HG02884 (cell line): ENCODE results near the gene CFAP47.
"Not testable (repeated sequence)": the region's sequence is repeated elsewhere in the genome, so short reads cannot be mapped to it uniquely, and the experiment has no call there.

Experiments
- ATAC-seq: cut with Tn5 transposase; IDR thresholded peaks from one replicate; pipeline ENCODE4 v1.9.1; 2021; ENCODE audit warnings: mild to moderate bottlenecking, moderate library complexity; ENCODE audit not compliant: unreplicated experiment

The CFAP47 gene, protein sequence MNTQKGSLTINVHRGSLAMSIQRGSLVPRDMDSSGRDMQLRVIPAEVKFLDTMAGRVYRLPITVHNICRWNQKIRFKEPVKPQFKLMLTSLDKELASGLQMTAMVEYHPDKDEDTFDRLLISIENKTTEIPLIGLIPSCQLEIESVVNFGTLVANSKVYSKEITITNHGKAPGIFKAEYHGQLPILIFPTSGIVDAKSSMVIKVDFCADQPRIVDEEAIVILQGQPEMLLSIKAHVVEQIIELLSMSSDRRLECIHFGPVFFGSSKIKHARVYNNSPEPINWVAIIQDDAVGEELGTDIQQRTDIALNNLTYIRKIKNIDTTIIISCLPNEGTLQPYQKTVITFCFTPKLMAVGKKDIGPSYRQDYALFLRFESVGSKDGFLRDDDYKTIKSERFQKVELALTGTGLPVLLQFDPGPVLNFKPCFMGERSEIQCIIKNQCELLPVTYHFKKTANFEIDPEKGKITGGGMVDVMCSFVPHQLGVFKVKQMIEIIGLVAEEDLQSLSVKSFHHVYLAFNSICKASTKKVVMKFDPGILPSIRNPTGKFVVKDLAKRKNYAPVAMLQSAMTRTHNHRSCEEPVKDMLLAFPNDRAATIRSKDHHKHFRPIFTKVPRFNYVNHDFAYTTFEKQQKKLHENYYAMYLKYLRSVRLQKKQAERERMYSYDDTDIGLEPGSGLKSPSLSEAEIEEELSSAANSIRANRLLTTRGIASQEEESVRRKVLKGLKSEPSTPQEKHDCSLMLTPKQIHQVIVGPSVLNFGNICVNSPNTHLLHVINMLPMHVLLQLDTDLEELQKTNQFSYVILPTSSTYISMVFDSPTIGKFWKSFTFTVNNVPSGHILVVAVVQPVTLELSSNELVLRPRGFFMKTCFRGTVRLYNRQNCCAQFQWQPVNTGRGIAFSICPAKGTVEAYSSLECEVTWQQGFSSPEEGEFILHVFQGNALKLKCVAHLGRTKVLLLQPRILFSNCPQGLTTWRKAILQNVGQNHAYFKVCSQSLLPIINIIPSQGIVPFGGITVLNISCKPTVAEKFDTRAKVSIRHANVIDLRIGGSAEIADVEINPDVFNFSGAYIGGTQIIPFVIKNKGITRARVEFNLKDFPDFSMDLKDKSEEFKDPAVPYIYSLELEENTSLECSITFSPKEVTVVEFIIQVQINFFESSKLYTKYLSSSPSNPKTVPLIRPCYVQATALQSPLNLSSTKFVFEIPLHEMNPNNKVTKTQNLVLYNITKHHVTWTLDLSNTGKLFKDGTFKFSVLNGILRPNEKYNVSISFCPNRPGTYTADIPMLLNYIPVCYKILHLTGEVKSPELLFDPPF (N-terminal part only)

DNA sequence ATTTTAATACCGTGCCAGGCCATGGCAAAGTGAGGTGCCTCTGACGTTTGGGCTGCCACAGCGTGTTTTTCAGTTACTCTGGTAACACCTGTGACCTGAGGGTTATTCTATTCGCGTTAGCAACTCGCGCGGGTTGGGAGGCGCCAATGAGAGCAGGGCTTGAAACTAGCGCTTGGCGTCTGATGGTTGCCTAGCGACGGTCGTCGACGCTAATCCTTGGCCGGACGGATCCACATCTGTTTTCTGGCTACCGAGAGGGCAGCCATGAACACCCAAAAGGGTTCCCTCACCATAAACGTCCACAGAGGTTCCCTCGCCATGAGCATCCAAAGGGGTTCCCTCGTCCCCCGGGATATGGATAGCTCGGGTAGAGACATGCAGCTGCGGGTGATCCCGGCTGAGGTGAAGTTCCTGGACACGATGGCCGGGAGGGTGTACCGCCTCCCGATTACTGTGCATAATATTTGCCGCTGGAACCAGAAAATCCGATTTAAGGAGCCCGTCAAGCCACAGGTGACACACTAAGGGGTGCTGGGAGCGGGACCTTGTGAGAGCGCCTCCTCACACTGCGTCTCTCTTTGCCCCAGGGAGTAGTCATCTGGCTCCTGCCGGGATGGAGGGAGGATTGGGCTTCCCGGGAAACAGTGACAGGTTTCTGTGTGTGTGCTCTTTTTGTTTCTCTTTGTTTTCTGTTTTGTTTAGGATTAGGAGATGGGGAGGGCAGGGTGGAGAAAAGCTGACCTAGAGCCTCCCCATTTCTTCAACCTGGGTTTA, at the start of gene CFAP47:
CFAP47 (plus strand) TSS at position 199 of the 774 bp plus-strand sequence; CDS start at position 265, 66 bp downstream.
- ATAC-seq: no peak

DNA sequence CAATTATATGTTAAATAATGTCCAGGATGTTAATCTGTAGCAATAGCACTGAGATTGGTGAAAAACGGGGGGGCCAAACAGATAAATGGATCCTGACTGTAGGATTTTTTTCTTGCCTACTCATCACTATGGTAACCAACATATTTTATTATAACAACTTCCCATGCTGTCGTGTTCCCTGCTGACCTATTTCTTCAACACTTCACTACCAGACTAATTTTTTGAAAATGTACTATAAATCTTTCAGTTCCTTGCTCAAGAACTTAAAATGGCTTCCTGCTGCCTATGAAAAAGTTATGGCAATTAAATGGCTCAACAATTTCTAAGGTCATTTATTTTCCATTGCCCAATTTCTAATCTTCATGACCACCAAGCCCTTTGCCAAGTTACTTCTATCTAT, 38.9 kb upstream of the CFAP47 start:
- ATAC-seq: no peak

DNA sequence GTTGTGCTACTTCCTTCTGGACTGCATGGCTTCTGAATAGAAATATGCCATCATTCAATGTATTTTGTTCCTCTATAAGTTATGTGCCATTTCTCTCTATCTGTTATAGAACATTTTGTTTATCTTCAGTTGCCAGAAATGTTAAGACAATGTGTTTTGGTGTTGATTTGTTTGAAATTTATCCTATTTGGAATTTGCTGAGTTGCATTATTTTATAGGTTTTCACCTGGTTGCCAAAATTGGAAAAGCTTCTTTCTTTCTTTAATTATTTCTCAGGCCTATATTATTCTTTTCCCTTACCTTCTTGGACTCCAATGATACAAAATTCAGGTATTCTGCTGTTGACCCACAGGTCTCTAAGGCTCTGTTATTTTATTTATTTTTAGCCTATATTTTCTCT, 33.4 kb upstream of the CFAP47 start:
- no peak for ATAC-seq

DNA sequence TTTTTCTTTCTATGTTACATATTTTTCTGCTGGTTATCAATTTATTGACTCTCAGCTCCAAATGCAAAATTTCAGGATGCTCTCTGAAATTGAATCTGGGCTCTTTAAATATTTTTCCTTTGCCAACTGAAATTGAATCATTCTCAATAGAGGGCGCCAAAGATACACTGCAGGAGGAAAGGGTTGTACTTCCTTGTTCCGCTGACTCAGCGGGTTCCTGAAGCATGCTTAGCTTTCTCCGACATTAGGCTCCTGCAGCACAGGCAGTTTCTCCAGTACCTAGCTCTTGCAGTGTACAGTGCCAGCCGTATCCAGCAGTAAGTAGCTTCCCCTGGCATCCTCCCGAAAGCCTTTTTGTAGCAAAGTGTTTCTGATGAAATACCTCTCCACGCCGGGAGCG, 28.8 kb upstream of the CFAP47 start:
- no peak for ATAC-seq

DNA sequence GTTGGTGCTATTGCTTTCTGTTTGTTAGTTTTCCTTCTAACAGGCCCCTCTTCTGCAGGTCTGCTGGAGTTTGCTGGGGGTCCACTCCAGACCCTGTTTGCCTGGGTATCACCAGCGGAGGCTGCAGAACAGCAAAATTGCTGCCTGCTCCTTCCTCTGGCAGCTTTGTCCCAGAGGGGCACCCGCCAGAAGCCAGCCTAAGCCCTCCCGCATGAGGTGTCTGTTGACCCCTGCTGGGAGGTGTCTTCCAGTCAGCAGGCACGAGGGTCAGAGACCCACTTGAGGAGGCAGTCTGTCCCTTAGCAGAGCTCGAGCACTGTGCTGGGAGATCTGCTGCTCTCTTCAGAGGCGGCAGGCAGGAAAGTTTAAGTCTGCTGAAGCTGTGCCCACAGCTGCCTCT, 67.3 kb downstream of the CFAP47 start:
- not testable (repeated sequence) for ATAC-seq

DNA sequence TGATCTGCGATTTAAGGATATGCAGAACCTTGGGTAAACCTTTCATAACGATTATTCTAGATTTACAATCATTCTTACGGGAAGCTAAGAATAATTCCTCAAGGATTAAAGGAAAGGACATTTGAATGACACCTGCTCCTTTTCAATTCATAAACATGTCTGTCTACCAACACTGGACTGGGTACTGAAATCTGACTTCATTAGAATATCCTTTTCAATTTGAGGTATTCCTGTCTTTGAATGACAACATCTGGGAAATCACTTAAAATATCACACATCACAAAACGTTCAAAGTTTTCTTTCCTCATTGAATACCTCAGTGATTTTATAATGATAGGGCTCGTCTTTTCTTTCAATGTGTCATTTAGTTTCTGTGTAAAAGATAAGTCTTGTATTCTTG, 87.7 kb downstream of the CFAP47 start:
- no peak for ATAC-seq

DNA sequence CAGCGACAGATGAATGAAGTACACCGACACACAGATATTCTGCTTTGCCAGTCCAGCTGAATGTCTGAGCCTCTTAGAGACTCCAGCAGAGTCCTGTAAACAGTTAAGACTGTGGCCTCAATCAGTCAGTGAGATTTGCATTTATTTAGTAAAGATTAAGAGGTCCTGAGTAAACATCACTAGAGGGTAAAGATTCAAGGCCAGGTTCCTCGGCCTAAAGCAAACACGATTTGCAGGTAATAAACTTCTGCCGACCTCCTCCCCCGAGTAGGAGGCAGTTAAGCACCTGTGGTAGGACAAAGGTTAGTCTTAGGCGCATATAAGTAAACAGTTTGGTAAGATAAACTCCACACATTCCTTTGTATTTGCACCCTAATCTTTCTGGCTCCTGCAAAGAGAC, 99.6 kb downstream of the CFAP47 start:
- ATAC-seq: no peak

DNA sequence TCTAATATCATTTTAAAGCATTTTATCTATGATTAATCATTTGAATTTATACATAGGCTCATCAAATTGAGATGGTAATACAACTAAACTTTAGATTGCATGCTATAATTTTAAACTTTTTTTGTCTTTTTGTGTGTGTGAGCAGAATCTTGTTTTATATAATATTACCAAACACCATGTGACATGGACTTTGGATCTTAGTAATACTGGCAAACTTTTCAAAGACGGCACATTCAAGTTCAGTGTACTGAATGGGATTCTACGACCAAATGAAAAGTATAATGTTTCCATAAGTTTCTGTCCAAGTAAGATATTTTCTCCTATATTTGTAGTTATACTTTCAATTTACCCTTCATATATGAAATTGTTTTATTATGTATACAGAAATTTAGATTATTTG, 116.0 kb downstream of the CFAP47 start:
- no peak for ATAC-seq

DNA sequence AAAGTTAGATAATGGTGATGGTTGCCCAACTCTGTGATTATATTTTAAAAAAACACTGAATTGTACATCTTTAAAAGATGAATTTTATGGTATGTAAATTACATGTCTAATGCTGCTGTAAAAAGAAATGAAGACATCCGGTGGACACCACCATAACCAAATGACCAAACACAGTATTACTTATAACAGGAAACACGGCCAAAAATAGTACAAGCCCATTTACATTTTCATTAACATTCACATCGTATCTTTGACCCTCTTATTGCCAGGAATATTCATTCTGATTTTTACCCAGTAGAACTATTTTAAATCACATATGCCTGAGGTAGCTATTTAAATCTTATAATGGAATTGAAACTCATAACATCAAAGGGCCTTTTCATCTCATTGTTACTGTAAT, 143.2 kb downstream of the CFAP47 start:
- no peak for ATAC-seq

DNA sequence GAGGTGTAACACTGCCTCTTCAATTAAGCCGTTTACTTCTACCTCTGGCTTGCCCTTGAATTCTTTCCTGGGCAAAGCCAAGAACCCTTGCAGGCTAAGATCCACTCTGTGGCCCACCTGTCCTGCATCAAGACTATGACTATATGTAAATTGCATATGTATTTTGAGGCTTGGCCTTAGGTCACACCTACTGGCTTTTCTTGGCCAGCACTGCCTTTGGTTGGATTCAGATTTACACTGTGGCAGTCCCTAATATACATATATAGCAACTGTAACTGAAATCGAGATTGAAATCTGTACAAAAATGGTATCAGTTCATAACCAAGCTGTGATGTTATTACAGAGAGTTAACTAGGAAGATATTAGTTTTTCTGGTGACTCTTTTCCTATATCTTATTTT, 151.5 kb downstream of the CFAP47 start:
- ATAC-seq: no peak

DNA sequence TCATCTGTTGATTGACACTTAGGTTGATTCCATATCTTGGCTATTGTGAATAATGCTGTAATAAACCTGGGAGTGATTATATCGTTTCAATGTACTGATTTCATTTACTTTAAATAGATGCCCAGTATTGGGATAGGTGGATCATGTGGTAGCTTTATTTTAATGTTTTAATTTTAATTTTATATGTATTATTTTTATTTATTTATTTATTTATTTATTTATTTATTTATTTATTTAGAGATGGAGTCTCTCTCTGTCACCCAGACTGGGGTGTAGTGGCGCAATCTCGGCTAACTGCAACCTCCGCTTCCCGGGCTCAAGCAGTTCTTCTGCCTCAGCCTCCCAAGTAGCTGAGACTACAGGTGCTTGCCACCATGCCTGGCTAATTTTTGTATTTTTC, 155.5 kb downstream of the CFAP47 start:
- not testable (repeated sequence) for ATAC-seq

DNA sequence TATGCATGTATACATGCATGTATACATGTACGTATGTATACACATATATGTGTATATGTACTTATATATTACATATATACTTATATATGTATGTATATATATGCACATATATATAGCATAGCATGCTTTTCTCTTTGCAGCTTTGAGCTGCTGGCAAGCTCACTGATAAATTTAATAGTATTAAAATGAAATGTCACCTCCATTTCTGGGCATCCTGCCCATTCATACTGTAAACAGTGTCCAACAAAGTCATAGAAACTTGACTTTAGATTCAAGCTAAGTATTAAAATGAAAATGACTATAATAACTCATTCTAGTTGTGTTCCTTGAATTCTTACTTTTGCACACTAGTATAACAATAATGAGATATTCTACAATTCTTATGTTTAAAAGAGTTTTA, 163.7 kb downstream of the CFAP47 start:
- ATAC-seq: no peak

DNA sequence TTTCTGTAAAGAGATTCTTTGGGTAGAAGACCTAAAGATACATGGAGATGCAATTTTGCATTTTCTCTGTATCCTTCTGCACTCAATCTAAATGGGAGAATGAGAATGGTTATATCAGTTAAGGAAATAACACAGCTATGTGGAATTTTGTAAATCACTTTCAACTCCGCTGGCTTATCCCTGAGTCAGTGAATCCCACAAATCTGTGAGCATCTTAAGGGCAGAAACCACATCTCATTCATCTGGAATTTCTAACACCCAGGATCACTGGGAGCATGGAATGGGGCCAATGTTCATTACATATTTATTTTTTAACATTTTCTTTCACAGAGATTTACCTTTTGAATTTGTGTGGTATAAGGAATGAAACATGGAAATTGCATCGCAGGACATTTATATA, 167.8 kb downstream of the CFAP47 start:
- no peak for ATAC-seq

DNA sequence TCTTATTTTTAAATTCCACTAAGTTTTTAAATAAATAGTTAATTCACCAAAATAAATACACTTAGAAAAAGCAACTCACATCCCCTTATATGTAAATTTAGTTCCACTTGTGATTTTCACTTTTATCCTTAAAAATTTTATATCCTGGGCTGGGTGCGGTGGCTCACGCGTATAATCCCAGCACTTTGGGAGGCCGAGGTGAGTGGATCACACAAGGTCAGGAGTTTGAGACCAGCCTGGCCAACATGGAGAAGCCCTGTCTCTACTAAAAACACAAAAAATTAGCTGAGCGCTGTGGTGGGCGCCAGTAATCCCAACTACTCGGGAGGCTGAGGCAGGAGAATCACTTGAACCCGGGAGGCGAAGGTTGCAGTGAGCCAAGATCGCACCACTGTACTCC, 169.4 kb downstream of the CFAP47 start:
- not testable (repeated sequence) for ATAC-seq

DNA sequence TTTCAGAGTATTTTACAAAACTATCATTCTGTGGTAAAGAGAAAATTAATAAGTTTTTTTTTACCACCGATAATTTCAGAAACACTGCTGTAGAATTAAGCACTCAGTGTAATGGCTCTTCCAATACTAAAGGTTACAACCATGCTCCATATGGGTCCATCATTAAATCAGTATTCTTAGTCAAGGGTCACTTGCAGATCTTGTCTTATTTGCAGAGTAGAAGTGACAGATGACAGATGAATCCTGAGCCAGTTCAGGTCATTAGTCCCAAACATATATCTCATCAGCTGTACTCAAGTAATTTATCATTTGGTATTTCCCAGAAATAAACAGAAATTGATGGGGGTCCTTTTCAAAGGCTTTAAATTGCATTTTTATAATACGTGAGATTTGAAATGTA, 182.9 kb downstream of the CFAP47 start:
- no peak for ATAC-seq

DNA sequence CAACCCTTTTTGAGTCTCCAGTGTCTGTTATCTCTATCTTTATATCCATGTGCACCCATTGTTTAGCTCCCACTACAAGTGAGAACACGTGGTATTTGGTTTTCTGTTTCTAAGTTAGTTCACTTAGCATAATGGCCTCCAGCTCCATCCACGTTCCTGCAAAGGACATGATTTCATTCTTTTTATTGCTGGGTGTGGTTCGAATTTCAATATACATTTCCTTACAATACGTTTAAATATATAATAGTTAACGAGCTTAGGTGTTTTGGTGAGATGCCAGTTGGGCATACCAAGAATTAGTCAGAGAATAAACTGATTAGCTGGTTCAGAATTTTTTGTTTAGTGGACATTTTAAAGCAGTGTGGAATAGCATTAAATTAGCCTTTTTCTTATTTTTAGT, 196.7 kb downstream of the CFAP47 start:
- no peak for ATAC-seq

DNA sequence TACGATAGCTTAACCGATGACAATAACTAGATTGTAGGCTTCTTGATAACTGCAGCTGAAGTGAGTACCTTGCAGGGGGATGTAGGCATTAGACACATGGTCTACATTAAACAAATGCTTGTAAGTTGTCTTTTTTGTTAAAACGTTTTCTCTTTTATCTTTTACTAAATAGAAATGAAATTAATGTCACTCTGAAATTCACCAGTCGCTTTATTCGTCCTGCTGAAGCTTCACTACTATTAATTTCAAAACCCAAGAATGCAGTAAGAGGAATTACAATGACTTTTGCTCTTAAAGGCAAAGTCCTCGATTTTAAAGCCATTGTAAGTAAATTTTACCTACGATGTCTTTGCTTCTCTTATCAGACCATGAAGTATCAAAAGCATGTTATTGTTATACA, 239.7 kb downstream of the CFAP47 start:
- no peak for ATAC-seq

DNA sequence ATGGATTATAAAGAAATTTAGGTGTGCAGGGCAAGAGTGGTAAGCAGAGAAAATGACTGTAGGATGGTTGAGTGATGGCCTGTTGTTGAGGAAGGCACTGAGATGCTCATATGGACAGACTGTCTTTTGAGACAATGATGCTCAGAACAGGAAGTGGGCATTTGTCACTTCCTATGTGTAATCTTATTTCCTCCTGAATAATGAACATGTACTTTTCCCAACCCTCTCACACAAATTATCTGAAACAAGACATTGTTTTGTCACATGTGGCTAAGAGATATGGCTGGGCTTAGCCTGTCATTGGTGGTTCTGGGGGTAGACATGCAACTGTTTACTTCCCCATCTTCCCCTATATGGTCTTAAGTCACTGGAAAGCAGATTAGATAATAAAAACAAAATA, 240.5 kb downstream of the CFAP47 start:
- no peak for ATAC-seq

DNA sequence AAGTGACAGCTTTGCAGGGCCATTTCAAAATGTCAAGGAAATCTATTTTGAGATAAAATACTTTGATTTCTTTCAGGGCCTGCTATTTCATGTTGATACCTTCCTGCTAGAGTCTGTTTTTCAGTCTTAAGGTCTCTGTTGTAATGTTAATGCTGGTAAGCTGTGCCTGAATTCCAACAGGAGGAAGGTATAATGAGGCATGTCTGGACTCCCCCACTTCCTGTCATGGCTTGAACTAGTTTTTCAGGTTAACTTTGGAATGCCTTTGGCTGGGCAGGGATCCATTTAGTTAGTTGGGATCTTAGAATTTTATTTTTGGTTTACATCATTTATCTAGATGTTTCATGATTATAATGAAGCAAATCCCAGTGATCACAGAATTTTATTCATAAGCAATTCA, 279.0 kb downstream of the CFAP47 start:
- no peak for ATAC-seq

DNA sequence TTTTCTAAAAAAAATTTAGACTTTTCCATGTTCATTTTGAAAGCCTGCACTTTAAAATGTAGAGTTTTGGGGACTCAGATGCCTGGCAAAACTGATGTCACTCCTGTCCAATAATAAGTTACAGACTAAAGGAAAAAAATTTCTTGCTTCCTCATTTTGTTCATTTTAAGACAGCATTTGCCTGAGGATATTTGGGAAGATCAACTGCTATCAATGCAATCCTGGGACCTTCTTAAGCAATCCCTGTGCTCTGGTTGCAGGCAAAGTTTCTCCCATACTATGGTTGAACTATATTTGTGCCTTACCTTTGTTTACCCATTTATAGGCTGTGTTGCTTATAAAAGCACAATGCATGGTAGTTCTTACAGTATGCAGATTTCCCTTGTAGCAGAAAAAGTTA, 280.4 kb downstream of the CFAP47 start:
- no peak for ATAC-seq
